HL-60/S4 treated with retinoic acid at 250 ng/mL for 4 days and 3 days (cell line): Measurements from ENCODE around the gene CEBPG.

ENCODE experiments used
- in situ Hi-C: fragments of 300-500 bp; cut with MboI; formaldehyde crosslinking; loops from 2 replicates; pipeline ENCODE4 v1.7.0; 2022; ENCODE audit warnings: low sequenced_read_pairs

Gene CEBPG

GRCh38 chr19:33373453-33374235, at the start of gene CEBPG:
TSS of gene CEBPG (plus strand) at chr19:33373709. CDS start at chr19:33379240, 5,531 bp downstream.
- in situ Hi-C loops = no loop called here

DNA sequence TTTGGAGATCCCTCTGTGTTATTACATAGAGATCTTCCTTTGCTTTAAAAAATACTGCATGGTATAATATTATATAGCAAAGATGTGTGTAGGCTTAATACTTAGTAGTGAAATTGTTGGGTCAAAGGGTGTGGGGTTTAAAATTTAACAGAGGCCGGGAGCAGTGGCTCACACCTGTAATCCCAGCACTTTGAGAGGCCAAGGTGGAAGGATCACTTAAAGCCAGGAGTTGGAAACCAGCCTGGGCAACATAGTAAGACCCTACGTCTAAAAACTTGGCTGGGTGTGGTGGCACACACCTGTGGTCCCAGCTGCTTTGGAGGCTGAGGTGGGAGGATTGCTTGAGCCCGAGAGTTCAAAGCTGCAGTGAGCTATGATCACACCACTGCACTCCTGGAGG, 48.9 kb upstream of the CEBPG start:
- in situ Hi-C loops = no loop called here

DNA sequence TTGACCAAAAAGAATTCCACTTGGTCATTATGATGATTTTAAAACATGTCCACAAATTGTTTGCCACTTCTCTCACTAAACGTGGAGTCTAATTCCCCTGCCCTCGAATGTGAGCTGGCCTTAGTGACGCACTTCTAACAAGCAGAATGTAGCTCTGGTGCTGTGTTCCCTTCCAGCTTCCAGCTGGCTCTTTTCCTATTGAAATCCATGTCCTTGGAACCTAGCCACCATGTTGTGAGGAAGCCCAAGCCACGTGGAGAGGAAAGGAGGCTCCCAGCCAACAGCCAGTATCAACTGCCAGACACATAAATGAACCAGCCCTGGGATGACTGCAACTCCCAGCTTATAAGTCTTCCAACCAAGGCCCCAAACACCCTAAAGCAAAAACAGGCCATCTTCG, 47.6 kb upstream of the CEBPG start:
- in situ Hi-C loops = no loop called here

GRCh38 chr19:33329060-33329459, 44.4 kb upstream of the CEBPG start:
- in situ Hi-C loops = no loop called here

- in situ Hi-C loops = no loop called here
Measured at GRCh38 chr19:33329736-33330135, 43.8 kb upstream of the CEBPG start.

GRCh38 chr19:33332248-33332647, 41.3 kb upstream of the CEBPG start:
- in situ Hi-C loops = no loop called here

GRCh38 chr19:33333151-33333550, 40.4 kb upstream of the CEBPG start:
- in situ Hi-C loops = no loop called here

- in situ Hi-C loops = no loop called here
Measured at GRCh38 chr19:33333642-33334041, 39.9 kb upstream of the CEBPG start.

DNA sequence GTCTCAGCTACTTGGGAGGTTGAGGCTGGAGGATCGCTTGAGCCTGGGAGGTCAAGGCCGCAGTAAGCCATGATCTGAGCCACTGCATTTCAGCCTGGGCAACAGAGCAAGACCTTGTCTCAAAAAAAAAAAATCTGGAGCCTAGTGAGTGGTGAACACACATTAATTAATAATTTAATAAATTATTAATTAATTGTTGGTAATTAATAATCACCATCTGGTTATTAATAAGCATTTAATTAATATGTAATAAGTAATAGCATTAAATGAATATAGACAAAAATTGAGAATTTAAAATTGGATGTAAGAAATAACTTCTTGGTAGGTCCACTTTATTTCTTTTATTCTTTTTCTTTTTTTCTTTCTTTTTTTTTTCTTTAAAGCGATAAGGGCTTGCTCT, 39.2 kb upstream of the CEBPG start:
- in situ Hi-C loops = no loop called here

GRCh38 chr19:33335446-33335845, 38.1 kb upstream of the CEBPG start:
- in situ Hi-C loops = no loop called here

DNA sequence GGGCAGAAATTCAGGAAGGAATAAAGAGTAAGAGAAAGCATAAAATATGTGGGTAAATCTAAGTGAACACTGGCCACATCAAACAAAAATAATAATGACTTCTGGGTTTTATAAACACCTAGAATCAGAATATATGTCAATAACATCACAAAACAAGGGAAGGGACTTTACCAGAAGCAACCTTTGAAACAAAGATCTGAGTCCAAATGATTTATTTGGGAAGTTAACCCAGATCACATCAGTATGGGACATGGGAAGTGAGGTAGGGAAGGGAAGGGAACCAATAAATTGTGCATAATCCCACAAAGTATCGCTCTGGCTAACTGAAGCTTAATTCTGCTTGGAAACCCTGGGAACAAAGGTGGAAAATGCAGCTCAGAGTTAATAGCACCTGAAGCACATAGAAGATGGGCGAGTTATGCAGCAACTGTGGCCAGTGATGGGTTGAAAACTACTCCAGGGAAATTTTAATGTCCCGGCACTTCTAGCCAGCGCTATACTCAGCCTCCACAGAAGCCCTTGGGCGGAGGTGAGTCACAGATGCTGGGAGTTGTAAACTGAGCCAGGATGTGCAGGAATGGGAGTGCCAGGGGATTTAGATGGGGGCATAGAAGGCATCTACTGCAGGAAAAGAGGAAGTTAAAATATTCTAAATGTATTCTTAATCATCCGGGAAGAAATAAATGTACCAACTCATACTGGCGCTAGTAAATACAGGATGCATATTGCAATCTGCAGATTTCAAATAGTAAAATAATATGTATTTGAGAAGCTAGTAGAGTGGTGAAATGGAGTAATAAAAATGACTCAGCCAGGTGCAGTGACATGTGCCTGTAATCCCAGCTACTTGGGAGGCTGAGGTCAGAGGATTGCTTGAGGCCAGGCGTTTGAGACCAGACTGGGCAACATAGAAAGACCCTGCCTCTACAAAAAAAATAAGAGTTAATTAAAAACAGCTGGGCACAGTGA, 34.2 kb upstream of the CEBPG start:
- in situ Hi-C loops = no loop called here

DNA sequence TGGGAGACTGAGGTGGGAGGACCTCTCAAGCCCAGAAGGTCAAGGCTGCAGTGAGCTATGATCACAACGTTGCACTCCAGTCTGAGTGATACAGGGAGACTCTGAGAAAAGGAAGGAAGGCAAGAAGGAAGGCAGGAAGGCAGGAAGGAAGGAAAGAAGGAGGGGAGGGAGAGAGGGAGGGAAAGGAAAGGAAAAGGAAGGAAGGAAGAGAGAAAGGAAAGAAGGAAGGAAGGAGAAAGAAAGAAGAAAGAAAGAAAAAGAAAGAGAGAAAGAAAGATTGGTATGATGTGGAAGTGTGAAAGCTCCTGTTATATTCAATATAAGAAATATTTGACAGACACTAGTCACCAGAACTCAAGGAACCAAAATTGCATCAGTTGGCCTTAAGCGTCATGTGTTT, 32.5 kb upstream of the CEBPG start:
- in situ Hi-C loops = no loop called here

GRCh38 chr19:33343301-33343700, 30.2 kb upstream of the CEBPG start:
- in situ Hi-C loops = no loop called here

- in situ Hi-C loops = no loop called here
Measured at GRCh38 chr19:33343859-33344572, 29.5 kb upstream of the CEBPG start.

- in situ Hi-C loops = no loop called here
Measured at GRCh38 chr19:33344573-33344925, 29.0 kb upstream of the CEBPG start.

DNA sequence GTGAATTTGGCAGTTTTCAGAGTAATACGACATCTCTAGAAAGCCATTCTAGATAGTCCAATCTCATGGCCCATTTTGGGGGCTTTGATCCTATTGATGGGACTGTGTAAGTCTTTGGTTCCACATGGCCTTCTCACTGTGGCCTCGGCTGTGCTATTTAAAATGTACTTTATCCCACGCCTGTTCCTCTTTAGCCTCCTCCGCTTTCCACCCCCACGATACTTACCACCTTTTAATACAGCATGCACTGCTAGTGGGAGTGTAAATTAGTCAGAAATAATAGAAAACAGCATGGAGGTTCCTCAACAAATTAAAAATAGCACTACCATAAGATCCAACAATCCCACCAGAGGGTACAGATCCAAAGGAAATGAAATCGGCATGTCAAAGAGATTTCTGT, 28.3 kb upstream of the CEBPG start:
- in situ Hi-C loops = no loop called here

DNA sequence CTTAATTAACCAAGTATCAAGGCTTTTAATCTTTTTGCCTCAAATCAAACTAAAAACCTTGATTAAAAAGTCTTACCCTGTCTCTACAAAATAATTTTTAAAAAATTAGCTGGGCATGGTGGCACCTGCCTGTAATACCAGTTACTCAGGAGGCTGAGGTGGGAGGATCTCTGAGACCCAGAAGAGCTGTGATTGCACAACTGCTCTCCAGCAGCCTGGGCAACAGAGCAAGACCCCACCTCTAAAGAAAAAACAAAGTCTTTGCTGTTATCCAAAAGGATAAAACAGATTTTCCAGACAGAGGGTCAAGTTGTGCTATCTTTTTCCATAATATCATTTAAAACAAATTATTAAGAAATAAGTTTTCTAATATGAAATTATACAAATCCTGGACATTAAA, 26.8 kb upstream of the CEBPG start:
- in situ Hi-C loops = no loop called here

DNA sequence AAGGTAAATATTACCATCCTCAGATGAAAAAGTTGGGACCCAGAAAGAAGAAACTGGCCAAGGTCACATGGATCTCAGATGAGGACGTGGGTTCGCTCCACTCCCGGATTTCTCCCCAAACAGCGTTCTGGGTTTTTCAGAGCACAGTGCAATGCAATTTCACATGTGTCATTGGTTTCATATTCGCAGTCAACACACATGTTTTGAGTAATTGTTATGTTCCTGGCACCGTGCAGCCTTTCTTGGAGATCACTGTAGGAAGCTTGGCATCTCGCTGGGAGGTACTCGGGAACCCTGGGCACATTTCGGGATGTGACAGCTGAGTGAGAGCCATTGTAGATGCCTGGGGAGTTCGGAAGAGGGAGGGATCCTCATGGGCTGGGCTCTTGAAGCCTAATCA, 26.2 kb upstream of the CEBPG start:
- in situ Hi-C loops = no loop called here

GRCh38 chr19:33348301-33349010, 25.1 kb upstream of the CEBPG start:
- in situ Hi-C loops = no loop called here

DNA sequence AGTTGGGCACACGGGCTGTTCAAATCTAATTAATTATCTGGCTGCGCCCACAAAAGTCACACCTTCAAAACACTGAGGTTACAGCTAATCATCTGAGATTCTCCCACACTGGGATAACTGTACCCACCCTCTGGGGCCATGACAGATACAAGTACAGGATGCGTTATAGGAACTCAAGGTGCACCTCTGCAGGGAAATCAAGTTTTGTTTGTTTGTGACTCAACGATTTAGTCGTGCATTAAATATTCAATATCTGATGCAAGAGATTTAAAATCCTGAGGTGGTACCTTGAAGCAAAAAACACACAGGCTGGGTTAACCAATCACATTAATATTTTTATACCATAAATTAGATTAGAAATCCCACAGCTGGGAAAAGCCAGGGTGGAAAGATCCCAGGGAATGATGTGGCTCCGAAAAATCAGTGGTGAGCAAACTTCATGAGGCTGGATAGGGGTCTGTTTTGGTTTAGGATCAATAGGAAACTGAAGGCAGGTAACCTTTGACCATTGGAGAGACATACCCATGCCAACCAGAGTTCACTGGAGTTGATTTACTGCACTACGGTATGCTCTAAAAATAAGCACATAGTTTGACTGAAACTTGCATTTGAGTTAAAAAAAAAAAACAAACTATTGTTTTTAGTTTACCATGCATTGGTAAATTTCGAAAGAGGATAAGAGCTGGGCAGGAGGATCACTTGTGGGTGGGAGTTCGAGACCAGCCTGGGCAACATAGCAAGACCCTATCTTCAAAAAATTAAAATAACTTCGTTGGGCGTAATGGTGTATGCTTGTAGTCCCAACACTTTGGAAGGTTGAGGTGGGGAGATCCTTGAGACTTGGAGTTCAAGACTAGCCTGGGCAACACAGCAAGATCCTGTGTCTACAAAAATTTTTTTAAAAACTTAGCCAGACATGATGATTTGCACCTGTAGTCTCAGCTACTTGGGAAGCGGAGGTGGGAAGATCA, 23.9 kb upstream of the CEBPG start:
- in situ Hi-C loops = no loop called here
